ENCODE measurements around the gene SERP2.

GRCh38 chr13:44378277-44378676 lies 4.7 kb downstream of the SERP2 start:
- no peak for TF ChIP-seq CTCF (conservative IDR thresholded peaks at IDR 0.05 in 1 of 2, IDR thresholded peaks at IDR 0.05 in 1 of 2; ENCODE audit: low read depth in 1 of 2, low read length in 2 of 2)
- no peak for TF ChIP-seq EZH2 (IDR thresholded peaks at IDR 0.05; ENCODE audit: low read length, missing control alignments)

All from fibroblast of lung (primary cell).